Measurements from ENCODE around the gene CDC25A. TPM values are rescaled to one million over a fixed set of nuclear protein-coding genes. Genes with fewer than 3 reads are reported as not detected.
A peak's percentile ranks its signal among the peaks of the same experiment; 100 is the strongest.

The CDC25A gene
- total and polyA plus RNA-seq, 9 of the 15 experiments (the other 6 are each of a cell fraction or from before 2014, with no cell fraction given): 3.4 to 61.3 (median 51.8) TPM

GRCh38 chr3:48188266-48189201, at the start of gene CDC25A (continued):
- TF ChIP-seq SMC3 (conservative IDR thresholded peaks at IDR 0.05; ENCODE audit: insufficient read depth, low read depth, low read length): no peak
- TF ChIP-seq MNT (conservative IDR thresholded peaks at IDR 0.05): peak; percentile 37 to 87; a peak in 2 of 4 replicates
- TF ChIP-seq CHD2 (IDR thresholded peaks at IDR 0.05; ENCODE audit: low read depth, low read length): peak; percentile 55
- no peak for TF ChIP-seq NFIX (CRISPR knock-in tag; IDR thresholded peaks at IDR 0.05; ENCODE audit: low read depth)
- TF ChIP-seq RNF2 (IDR thresholded peaks at IDR 0.05): 0 out of 2 replicates have a peak, but pooled peaks have one; percentile 33
- no peak for TF ChIP-seq ZNF224 (CRISPR knock-in tag; IDR thresholded peaks at IDR 0.05)
- TF ChIP-seq JUND (IDR thresholded peaks at IDR 0.05; ENCODE audit: borderline replicate concordance, low read depth, low read length): peak; percentile 40
- TF ChIP-seq JUND (tag; IDR thresholded peaks at IDR 0.05; ENCODE audit: borderline replicate concordance, low read depth, low read length): no peak; the same call in 2 of the 3 replicates
- TF ChIP-seq POLR2H (tag; IDR thresholded peaks at IDR 0.05; ENCODE audit: low read depth): peak; percentile 71
- TF ChIP-seq ZFP36 (IDR thresholded peaks at IDR 0.05; ENCODE audit: low read depth, low read length, partially characterized antibody): no peak
- peak; percentile 80 for TF ChIP-seq FOS (IDR thresholded peaks at IDR 0.05; ENCODE audit: extremely low read depth, insufficient read length)
- TF ChIP-seq, protein P1, sequence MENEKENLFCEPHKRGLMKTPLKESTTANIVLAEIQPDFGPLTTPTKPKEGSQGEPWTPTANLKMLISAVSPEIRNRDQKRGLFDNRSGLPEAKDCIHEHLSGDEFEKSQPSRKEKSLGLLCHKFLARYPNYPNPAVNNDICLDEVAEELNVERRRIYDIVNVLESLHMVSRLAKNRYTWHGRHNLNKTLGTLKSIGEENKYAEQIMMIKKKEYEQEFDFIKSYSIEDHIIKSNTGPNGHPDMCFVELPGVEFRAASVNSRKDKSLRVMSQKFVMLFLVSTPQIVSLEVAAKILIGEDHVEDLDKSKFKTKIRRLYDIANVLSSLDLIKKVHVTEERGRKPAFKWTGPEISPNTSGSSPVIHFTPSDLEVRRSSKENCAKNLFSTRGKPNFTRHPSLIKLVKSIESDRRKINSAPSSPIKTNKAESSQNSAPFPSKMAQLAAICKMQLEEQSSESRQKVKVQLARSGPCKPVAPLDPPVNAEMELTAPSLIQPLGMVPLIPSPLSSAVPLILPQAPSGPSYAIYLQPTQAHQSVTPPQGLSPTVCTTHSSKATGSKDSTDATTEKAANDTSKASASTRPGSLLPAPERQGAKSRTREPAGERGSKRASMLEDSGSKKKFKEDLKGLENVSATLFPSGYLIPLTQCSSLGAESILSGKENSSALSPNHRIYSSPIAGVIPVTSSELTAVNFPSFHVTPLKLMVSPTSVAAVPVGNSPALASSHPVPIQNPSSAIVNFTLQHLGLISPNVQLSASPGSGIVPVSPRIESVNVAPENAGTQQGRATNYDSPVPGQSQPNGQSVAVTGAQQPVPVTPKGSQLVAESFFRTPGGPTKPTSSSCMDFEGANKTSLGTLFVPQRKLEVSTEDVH (IDR thresholded peaks at IDR 0.05; ENCODE audit: low read depth, partially characterized antibody): peak; percentile 99
- TF ChIP-seq UBTF (IDR thresholded peaks at IDR 0.05; ENCODE audit: borderline replicate concordance in 1 of 2, low read depth in 2 of 2, low read length in 2 of 2): peak in 1 of 2 experiments; percentile 61; a peak in 1 of 4 replicates
- TF ChIP-seq, protein P2, sequence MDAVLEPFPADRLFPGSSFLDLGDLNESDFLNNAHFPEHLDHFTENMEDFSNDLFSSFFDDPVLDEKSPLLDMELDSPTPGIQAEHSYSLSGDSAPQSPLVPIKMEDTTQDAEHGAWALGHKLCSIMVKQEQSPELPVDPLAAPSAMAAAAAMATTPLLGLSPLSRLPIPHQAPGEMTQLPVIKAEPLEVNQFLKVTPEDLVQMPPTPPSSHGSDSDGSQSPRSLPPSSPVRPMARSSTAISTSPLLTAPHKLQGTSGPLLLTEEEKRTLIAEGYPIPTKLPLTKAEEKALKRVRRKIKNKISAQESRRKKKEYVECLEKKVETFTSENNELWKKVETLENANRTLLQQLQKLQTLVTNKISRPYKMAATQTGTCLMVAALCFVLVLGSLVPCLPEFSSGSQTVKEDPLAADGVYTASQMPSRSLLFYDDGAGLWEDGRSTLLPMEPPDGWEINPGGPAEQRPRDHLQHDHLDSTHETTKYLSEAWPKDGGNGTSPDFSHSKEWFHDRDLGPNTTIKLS (IDR thresholded peaks at IDR 0.05; ENCODE audit: borderline replicate concordance, low read depth): peak; percentile 85; the same call in 1 of the 2 replicates
- TF ChIP-seq RB1 (IDR thresholded peaks at IDR 0.05; ENCODE audit: low read depth): peak; percentile 73; the same call in 1 of the 2 replicates
- peak in 1 of 2 experiments; percentile 70; a peak in 1 of 4 replicates for TF ChIP-seq MAZ (CRISPR knock-in tag; conservative IDR thresholded peaks at IDR 0.05 in 1 of 2, IDR thresholded peaks at IDR 0.05 in 1 of 2)
